Choroid plexus epithelial cell (primary cell): ENCODE results near the gene ZNF609.
A peak's percentile ranks its signal among the peaks of the same experiment; 100 is the strongest.
"Not testable (repeated sequence)": the region's sequence is repeated elsewhere in the genome, so short reads cannot be mapped to it uniquely, and the experiment has no call there.

Experiments
- DNase-seq: peaks from one replicate; pipeline ENCODE4 v3.0.0-alpha.2; 2010; ENCODE audit warnings: low read depth
- H3K4me3 ChIP-seq: 2 replicates; pipeline ENCODE4 v1.5.1; 2011; ENCODE audit warnings: low read depth, mild to moderate bottlenecking, control low read depth, low read length, moderate library complexity
- TF ChIP-seq, protein P1 (sequence below): conservative IDR thresholded peaks from 2 replicates; pipeline ENCODE4 v1.5.1; 2011; ENCODE audit warnings: low read depth, mild to moderate bottlenecking, control low read depth, inconsistent platforms, low read length, moderate library complexity

Gene ZNF609

DNA sequence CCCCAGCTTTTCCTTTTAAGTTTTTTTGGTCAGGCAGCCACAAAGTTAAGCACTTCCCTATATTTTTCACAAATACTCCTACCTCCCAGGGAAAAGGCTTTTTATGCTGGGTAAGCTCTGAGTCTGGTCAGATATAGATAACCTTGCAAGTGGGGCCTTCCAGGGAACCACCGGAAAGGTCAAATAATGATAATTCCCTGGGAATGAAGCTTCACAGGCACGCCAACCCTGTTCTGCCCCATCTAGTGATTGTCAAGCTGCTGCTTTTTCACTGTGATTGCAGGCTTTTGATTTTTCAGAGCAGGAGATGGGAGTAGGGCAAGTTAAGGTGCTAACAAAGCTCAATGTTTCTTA is 121.0 kb downstream of the ZNF609 start:
- no peak for DNase-seq
- no peak overlapping the region for H3K4me3 ChIP-seq
- TF ChIP-seq, protein P1, sequence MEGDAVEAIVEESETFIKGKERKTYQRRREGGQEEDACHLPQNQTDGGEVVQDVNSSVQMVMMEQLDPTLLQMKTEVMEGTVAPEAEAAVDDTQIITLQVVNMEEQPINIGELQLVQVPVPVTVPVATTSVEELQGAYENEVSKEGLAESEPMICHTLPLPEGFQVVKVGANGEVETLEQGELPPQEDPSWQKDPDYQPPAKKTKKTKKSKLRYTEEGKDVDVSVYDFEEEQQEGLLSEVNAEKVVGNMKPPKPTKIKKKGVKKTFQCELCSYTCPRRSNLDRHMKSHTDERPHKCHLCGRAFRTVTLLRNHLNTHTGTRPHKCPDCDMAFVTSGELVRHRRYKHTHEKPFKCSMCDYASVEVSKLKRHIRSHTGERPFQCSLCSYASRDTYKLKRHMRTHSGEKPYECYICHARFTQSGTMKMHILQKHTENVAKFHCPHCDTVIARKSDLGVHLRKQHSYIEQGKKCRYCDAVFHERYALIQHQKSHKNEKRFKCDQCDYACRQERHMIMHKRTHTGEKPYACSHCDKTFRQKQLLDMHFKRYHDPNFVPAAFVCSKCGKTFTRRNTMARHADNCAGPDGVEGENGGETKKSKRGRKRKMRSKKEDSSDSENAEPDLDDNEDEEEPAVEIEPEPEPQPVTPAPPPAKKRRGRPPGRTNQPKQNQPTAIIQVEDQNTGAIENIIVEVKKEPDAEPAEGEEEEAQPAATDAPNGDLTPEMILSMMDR, result no peak

DNA sequence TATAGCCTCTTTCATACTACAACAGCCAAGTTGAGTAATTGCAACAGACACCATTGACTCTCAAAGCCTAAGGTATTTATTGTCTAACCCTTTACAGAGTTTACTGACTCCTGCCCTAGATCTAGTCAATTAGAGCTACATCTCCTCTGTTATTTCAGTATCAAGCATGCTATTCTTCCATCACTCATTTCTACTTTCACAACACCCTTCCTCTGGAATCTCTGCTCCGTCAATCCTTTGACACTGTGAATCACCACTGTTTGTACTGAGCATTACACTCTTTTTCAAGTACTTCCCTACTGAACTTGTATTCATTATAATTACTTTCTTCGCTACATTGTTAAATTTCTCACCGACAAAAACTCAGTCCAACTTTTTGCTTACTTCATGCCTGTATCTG is 121.8 kb downstream of the ZNF609 start:
- peak; percentile 72 for DNase-seq

DNA sequence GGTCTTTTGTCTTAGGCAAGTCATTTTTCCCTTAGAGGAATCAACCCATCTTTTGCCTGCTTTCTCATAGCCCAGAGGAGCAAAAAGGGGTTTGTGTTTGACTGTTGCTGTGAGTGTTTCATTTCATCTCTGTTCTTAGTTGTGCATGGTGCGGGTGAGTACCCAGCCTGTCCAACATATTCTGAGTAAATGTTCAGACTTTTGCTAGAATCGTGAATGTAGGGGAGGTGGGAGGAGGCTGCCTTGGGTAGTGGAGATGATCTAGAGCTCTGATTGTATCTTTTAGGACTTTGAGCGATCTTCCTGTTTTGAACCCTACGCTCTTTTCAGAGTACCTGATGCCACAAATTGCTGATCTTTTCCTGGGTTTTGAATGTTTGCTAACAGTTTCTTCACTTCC is 123.1 kb downstream of the ZNF609 start:
- no peak for DNase-seq
- no peak overlapping the region for H3K4me3 ChIP-seq
- TF ChIP-seq, protein P1, result no peak

More for the DNA sequence above, 121.8 kb downstream of the ZNF609 start:
- H3K4me3 ChIP-seq, result no peak overlapping the region
- TF ChIP-seq, protein P1, result no peak

DNA sequence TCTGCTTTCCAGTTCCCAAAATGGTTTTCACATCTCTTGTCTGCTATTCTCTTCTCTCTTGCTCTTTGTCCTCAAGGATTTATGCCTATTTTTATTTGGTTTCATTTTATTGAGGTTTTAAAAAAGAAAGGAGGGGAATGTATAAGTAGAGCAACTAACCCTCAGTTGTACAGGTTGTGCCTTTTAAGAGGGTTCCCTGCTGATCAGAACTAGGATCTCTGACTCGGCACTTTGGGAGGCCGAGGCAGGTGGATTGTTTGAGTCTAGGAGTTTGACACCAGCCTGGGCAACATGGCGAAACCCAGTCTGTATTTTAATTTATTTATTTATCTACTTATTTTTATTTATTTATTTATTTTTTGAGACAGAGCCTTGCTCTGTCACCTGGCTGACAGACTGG is 123.6 kb downstream of the ZNF609 start:
- H3K4me3 ChIP-seq, result no peak overlapping the region
- TF ChIP-seq, protein P1, result no peak
- no peak for DNase-seq

DNA sequence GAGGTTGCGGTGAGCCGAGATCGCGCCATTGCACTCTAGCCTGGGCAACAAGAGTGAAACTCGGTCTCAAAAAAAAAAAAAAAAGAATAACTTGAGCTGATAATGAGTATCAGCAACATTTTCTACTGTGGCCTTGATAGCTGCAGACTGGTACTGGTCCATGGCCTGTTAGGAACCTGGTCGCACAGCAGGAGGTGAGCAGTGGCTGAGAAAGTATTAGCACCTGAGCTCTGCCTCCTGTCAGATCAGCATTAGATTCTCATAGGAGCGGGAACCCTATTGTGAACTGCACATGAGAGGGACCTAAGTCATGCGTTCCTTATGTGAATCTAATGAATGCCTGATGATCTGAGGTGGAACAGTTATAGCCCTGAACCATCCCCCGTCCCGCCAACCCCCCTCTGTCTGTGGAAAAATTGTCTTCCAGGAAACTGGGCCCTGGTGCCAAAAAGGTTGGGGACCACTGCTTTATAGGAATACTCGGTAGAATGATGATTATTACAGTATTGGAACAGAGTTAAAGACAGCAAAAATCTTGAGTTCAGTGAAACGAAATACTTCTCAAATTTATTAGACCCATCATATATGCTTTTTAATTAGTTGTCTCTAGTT is 126.0 kb downstream of the ZNF609 start:
- DNase-seq, result no peak
- TF ChIP-seq, protein P1, result no peak
- no peak overlapping the region for H3K4me3 ChIP-seq

DNA sequence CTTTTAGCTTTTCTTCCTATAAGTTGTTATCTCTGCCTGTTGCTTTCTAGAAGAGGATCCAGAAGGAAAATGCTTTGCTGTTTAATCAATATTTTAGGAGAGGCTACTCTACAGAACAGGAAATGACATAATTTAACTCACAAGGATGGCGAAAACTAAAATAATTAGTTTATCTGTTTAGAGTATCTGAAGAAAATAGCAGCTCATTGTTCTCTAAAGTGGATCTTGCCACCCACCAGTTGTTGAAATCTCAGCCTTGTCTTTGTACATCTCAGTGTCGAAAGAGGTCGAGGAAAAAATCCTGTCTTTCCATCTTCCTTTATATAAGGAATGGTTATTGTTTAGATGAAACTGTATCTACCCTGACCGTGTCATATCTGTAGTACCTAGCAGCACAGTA is 126.6 kb downstream of the ZNF609 start:
- TF ChIP-seq, protein P1, result no peak
- H3K4me3 ChIP-seq, result no peak overlapping the region
- no peak for DNase-seq

DNA sequence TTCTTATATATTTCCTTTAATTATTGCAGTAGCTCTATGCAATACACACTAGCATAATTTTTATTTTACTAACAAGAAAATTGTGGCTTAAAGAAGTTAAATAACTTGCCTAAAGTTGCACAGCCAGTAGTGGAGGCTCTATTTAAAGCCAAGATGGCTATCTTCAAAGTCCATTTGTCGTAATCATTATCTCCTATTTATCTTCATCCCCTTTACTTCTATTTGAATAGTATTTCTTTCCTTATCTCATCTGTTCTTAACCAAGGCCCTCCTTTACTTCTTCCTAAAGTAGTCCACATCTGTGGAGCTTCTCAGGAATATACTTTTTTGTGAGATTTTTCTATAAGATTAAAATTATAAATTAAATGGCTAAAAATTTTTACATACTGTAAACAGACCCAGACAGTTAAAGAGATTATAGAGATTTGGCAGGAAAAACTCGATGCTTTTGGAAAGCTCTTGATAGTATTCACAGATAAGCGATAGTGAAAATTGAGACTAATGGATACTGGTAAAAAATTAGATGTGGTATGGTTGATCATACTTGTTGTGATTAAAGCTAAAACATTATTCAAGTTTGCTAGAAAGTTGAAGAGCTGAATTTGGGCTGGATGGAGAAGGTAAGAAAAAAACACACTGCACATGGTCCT is 129.2 kb downstream of the ZNF609 start:
- DNase-seq, result no peak
- TF ChIP-seq, protein P1, result no peak
- no peak overlapping the region for H3K4me3 ChIP-seq

DNA sequence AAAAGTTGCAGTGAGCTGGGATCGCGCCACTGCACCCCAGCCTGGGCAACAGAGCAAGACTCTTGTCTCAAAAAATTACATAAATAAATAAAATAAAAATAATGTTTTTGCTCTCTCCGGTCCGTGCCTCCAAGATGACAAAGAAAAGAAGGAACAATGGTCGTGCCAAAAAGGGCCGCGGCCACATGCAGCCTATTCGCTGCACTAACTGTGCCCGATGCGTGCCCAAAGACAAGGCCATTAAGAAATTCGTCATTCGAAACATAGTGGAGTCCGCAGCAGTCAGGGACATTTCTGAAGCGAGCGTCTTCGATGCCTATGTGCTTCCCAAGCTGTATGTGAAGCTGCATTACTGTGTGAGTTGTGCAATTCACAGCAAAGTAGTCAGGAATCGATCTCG is 132.5 kb downstream of the ZNF609 start:
- DNase-seq, result not testable (repeated sequence)

More for the DNA sequence above, 132.5 kb downstream of the ZNF609 start:
- H3K4me3 ChIP-seq, result not testable (repeated sequence)
